Esophagus muscularis mucosa (tissue), 4 donors: ENCODE data around the gene PRSS48. TPM values are rescaled to one million over a fixed set of nuclear protein-coding genes. Genes with fewer than 3 reads are reported as not detected.

Experiments used
- DNase-seq: peaks from one replicate; pipeline ENCODE4 v3.0.0-alpha.2; 2017; ENCODE audit errors: extremely low spot score
- H3K27ac ChIP-seq, 4 donors: fragments of 200-600 bp; sonication (generic); replicated peaks in 1 of 4; 1 replicate in 3 of 4; 2 replicates in 1 of 4; pipeline ENCODE4 v1.5.1; 2016 to 2019; ENCODE audit warnings: mild to moderate bottlenecking in 1 of 4
- H3K27me3 ChIP-seq, 4 donors: fragments of 200-600 bp; sonication (generic); one replicate each; pipeline versions ENCODE4 v1.5.1 to v1.6.0; 2016 to 2019
- H3K36me3 ChIP-seq, 4 donors: fragments of 200-600 bp; sonication (generic); one replicate each; pipeline ENCODE4 v1.5.1; 2016 to 2019
- H3K4me1 ChIP-seq, 4 donors: fragments of 200-600 bp; sonication (generic); one replicate each; pipeline ENCODE4 v1.5.1; 2016 to 2019
- H3K4me3 ChIP-seq, 4 donors: fragments of 200-600 bp; sonication (generic); 1 replicate in 2 of 4; 2 replicates in 2 of 4; pipeline ENCODE4 v1.5.1; 2016 to 2019; ENCODE audit warnings: mild to moderate bottlenecking in 4 of 4, moderate library complexity in 1 of 4
- H3K9me3 ChIP-seq, 4 donors: fragments of 200-600 bp; sonication (generic); 1 replicate in 3 of 4; 2 replicates in 1 of 4; pipeline ENCODE4 v1.5.1; 2016 to 2019
- CTCF ChIP-seq, 3 experiments: fragments of 200-600 bp in 2 of 3; fragments of 450-650 bp in 1 of 3; sonication (generic) in 2 of 3; IDR thresholded peaks; one replicate each; pipeline ENCODE4 v1.5.1; 2017 to 2019; ENCODE audit warnings: antibody characterized with exemption in 3 of 3, mild to moderate bottlenecking in 2 of 3, moderate library complexity in 1 of 3
- EP300 ChIP-seq: sonication (generic); formaldehyde crosslinking; IDR thresholded peaks from one replicate; pipeline ENCODE4 v1.6.1; 2017; ENCODE audit warnings: antibody characterized with exemption
- POLR2A ChIP-seq: fragments of 450-650 bp; IDR thresholded peaks from one replicate; pipeline ENCODE4 v1.6.1; 2017; ENCODE audit warnings: antibody characterized with exemption, moderate library complexity, mild to moderate bottlenecking, low read depth
- POLR2AphosphoS5 ChIP-seq, 2 donors: sonication (generic); formaldehyde crosslinking; IDR thresholded peaks; one replicate each; pipeline ENCODE4 v1.6.1; 2017; ENCODE audit warnings: antibody characterized with exemption in 2 of 2
- WGBS: methylation state at CpG from one replicate; pipeline ENCODE4 v1.1.5; 2018; 5-methylcytosine and 5-hydroxymethylcytosine counted together
- intact Hi-C: fragments of 100-400 bp; cut with DNase I; formaldehyde crosslinking; loops from one replicate; pipeline ENCODE4 v1.15.1; 2023
- small RNA-seq, 3 donors: library from RNA; depleted of rRNA; stranded (forward); fragments of <200 nt; gene quantifications; one replicate each; pipeline ENCODE3, GENCODE V24; 2016
- total RNA-seq, 4 donors: library from RNA; depleted of rRNA; stranded (reverse); fragments of >200 nt; gene quantifications; one replicate each; pipeline versions ENCODE4 v1.1.0 to v1.2.1, GENCODE V29; 2016

PRSS48 gene
- total RNA-seq, 4 donors from 2014 or later = not detected

- DNase-seq = no peak
Measured at GRCh38 chr4:151331276-151332042, 54.5 kb downstream of the PRSS48 start.

GRCh38 chr4:151339467-151339866 is 62.5 kb downstream of the PRSS48 start:
- no peaks in the 10 kb centered on the region for H3K27me3 ChIP-seq
- H3K9me3 ChIP-seq = no peaks in the 10 kb centered on the region
- no peak overlapping the region for H3K4me3 ChIP-seq
- WGBS = 87% methylated on average over 2 of the region's 2 CpGs
- intact Hi-C loops = no loop called here
- no peak for TF ChIP-seq POLR2AphosphoS5 (IDR thresholded peaks at IDR 0.05)
- TF ChIP-seq EP300 = no peak
- TF ChIP-seq POLR2A = no peak
- no peak for TF ChIP-seq CTCF (IDR thresholded peaks at IDR 0.05)
- H3K27ac ChIP-seq = no peak overlapping the region
- H3K36me3 ChIP-seq = no peaks in the 10 kb centered on the region
- no peak for DNase-seq
- no peaks in the 10 kb centered on the region for H3K4me1 ChIP-seq

More at GRCh38 chr4:151331276-151332042, 54.5 kb downstream of the PRSS48 start:
- TF ChIP-seq EP300 (no peak), CTCF (IDR thresholded peaks at IDR 0.05) (no peak), POLR2AphosphoS5 (IDR thresholded peaks at IDR 0.05) (no peak), POLR2A (no peak)
- Histone ChIP-seq H3K4me3 (no peak overlapping the region), H3K4me1 (no peaks in the 10 kb centered on the region), H3K9me3 (no peaks in the 10 kb centered on the region), H3K27ac (no peak overlapping the region), H3K27me3 (no peaks in the 10 kb centered on the region), H3K36me3 (no peaks in the 10 kb centered on the region)
- intact Hi-C loops = no loop called here
- 90% methylated on average over 1 of the region's 1 CpG for WGBS

- Histone ChIP-seq H3K4me1 (no peaks in the 10 kb centered on the region), H3K36me3 (no peaks in the 10 kb centered on the region), H3K4me3 (no peak overlapping the region), H3K9me3 (no peaks in the 10 kb centered on the region), H3K27me3 (no peaks in the 10 kb centered on the region), H3K27ac (no peak overlapping the region)
- DNase-seq = peak; percentile 55
- WGBS = 83% methylated on average over 5 of the region's 5 CpGs
- intact Hi-C loops = no loop called here
- TF ChIP-seq POLR2A (no peak), POLR2AphosphoS5 (IDR thresholded peaks at IDR 0.05) (no peak), CTCF (IDR thresholded peaks at IDR 0.05) (no peak), EP300 (no peak)
Measured at GRCh38 chr4:151340751-151341385, 63.9 kb downstream of the PRSS48 start.

Small RNA genes within 50 kb of the gene (small RNA-seq; reads per million reads assigned to genes)
- gene AC104819.2 (0 reads per million in 3 donors), gene RNU6-1282P (0 reads per million in 3 donors)

Other genes starting within 250 kb of the PRSS48 start
- 1,000 to 10,000 TPM; 1,272 to 4,454 (median 2,978) TPM for gene RPS3A, start 177.5 kb upstream of the PRSS48 start, total RNA-seq
- 100 to 1,000 TPM; 115 to 186 (median 177) TPM for gene SH3D19, start 48.4 kb downstream of the PRSS48 start, total RNA-seq
- gene FHIP1A, start 132.0 kb downstream of the PRSS48 start, total RNA-seq = 1 to 10 TPM in 3 of 4 donors, under 1 TPM in 1; 0.83 to 6.2 (median 2.2) TPM